HG02885 (cell line): ENCODE data around the gene FAM111A.
A peak's percentile ranks its signal among the peaks of the same experiment; 100 is the strongest.

ENCODE experiments used
- ATAC-seq: cut with Tn5 transposase; IDR thresholded peaks from one replicate; pipeline ENCODE4 v1.9.1; 2021; ENCODE audit warnings: mild to moderate bottlenecking; ENCODE audit not compliant: unreplicated experiment, poor library complexity

Gene FAM111A

GRCh38 chr11:59141673-59142460 lies 789 bp upstream of the FAM111A start:
- peak; percentile 2 for ATAC-seq

DNA sequence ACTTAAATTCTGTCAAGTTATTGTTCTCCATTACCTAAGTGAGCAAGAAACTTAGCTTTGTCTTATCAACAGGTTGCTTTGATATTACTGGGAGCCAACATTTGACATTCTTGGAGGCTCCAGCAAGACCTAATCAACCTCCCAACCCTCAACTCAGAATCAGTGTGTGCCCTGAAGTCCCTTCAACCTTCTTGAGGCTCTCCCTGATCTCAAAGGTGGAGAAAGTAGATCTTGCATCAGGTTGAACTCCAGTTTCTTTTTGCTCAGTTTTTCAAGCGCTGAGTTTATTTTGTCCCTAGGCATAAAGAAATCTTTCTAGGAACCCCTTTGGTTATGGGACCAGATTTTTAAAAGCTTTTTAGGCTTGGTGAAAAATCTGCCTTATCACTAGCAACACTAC lies 1.4 kb downstream of the FAM111A start:
- ATAC-seq = no peak

GRCh38 chr11:59144579-59145345 lies 2.1 kb downstream of the FAM111A start:
- peak; percentile 63 for ATAC-seq

GRCh38 chr11:59145534-59145933 lies 2.9 kb downstream of the FAM111A start:
- no peak for ATAC-seq

DNA sequence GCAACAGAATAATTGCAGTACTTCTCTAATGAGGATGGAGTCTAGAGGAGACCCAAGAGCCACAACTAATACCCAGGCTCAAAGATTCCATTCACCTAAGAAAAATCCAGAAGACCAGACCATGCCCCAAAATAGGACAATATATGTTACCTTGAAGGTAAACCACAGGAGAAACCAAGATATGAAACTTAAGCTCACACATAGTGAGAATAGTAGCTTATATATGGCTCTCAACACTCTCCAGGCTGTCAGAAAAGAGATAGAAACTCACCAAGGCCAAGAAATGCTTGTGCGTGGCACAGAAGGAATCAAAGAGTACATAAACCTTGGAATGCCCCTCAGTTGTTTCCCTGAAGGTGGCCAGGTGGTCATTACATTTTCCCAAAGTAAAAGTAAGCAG lies 9.1 kb downstream of the FAM111A start:
- ATAC-seq = peak; percentile 74

GRCh38 chr11:59152312-59152951 lies 9.8 kb downstream of the FAM111A start:
- peak; percentile 86 for ATAC-seq

- no peak for ATAC-seq
Measured at GRCh38 chr11:59154610-59155009, 12.0 kb downstream of the FAM111A start.

- no peak for ATAC-seq
Measured at GRCh38 chr11:59157433-59157832, 14.8 kb downstream of the FAM111A start.

- peak; percentile 94 for ATAC-seq
Measured at GRCh38 chr11:59158206-59159068, 15.8 kb downstream of the FAM111A start.

GRCh38 chr11:59164028-59164427 lies 21.4 kb downstream of the FAM111A start:
- no peak for ATAC-seq

DNA sequence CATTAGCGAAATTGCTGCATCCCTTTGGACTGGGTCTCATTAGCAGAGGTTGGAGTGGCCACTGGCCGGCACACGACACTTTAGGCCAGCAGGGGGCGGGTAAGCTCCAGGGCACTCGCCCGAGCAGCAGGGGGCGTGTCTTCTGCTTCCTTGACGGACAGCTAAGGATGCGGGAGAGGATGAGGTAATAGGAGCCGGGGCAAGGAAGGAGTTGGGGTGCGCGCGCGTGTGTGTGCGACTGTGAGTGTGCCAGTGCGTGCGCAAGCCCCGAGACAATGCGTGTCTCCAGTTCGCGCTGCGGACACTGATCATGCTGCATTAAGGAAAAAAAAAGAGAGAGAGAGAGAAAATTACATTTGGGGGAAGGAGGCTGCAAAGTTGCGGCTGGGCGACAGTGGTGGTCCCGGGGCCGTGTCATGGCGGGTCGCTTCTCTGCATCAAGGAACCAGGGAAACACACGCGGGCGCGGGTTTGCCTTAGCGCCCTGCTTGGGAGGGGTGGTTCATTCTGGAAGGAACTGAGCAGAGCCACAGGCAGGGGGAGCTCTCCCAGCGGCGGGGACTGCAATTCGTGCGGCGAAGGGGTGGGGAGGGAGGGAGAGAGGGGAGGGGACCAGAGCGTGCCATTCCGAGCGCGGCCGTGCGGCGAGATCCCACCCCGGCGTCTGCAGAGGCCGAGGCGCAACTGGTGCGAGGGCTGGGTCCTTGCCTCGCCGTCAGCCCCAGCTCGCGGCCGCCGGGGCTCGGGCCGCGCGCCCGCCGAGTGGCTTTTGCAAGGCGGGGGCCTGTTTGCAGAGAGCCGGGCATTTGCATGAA lies 29.1 kb downstream of the FAM111A start, which contains the start of gene DTX4:
DTX4 (plus strand) TSS at position 625 of the 815 bp plus-strand sequence. CDS start 464 bp downstream, outside the sequence.
- ATAC-seq = peak; percentile 78

DNA sequence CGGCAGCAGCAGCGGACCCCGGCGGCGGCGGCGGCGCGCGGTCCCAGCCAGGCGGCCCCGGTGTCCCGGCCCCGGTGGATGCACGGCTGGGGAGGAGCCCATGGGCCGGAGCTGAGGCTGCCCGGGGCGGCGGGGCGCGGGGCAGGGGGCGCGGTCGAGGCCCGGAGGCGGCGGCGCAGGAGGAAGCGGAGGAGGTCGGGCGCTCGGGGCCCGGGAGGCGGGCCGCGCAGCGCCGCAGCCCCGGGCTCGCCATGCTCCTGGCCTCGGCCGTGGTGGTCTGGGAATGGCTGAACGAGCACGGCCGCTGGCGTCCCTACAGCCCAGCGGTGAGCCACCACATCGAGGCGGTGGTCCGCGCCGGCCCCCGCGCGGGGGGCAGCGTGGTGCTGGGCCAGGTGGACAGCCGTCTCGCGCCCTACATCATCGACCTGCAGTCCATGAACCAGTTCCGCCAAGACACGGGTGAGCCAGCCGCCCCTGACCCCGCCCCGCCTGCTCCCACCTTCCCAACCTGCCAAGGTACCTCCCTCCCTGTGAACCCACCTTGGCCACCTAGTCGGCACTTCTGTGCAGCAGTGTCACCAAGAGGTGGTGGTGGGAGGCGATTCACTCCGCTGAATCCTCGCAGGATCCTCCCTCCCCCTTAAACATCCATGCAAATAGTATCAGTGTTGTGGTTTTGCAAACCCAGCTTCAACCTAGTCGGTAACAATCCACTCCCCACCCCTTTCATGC lies 29.9 kb downstream of the FAM111A start:
- peak; percentile 36 for ATAC-seq

DNA sequence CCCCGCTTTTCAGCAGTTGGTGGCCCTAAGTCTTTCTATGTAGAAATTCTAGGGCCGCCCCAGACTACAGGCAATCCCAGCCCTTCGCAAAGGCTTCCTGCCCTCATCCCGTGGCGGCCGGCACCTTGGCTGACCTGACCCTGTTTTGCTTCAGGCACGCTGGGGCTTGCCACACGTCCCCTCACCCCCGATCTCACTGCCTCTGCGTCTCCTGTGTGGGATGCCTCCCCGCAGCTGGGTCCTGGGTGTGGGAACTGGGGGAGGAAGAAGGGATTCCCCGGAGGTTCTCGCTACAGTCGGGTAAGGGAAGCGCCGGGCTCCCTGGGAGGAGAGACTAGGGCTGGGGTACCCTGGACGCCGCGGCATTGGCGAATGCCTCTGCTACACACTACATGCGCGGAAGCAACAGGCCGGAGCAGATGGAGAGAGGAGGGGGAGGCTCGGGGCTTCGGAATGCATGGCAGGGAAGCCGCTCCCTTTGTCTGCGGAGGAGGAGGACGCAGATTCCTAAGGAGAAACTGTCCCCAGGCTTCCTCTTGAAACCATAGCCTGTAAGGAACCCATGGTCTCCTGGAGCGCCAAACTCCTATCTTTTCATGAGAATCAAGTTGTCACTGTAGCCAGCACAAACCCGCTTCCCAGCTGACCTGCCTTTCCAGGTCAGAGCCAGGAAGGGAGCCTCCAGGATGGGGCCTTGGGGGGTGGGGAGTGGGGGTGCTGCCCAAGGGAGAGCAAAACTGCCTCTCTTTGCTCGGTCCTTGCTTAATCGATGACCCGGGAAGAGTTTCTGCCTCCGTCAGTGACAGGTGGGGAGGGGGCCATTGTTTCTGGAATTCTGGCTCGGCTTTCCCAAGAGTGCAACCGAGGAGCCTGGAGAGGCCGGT lies 30.7 kb downstream of the FAM111A start:
- ATAC-seq = peak; percentile 1

DNA sequence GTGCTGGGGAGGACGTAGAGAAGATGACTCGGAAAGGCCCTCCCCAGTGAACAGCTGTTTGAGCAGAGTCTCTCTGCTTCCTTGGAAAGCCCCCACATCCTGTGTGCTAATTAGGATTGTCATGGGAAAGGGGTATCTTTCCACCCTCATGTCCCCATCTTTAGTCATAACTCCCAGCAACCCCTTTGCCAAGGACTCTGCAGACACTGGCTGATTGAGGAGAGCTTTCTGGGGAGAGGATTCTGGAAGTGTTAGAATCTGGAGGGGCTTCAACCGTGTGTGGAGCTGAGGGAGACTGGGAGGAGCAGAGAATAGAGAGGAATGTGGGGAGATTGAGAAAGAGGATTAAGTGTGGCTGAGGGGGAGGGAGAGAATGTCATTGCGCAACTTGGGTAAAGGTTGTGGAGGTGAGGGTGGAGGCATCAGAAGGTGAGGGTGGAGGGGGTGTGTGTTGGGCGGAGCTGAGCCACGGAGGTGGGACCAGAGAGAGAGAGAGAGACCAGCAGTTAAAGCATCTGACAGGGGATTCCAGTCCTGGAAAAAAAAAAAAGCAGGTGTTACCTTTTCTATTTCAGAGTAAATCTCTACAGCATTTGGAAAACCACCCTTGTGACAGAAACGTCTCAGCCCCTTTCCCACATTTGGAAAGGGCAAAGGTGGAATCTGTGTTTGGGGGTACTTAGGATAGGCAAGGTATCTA lies 31.5 kb downstream of the FAM111A start:
- ATAC-seq = no peak

DNA sequence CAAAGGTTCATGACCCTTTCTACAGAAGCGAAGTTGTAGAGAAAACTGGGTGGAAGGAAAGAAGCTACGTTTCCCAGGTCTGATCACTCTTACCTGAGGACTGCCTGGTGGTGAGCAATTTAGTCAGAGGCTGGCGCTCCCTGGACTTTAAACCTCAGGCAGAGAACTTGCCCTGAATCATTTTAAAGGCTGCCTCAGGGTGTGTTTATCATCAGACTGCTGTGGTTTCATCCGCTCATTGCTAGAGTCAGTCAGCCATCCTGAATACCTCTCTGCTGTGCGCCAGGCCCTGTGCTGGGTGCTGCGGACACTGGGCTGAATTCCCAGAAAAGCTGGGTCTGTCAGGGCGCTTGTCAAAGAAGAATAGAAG lies 32.0 kb downstream of the FAM111A start:
- ATAC-seq = no peak

- ATAC-seq = no peak
Measured at GRCh38 chr11:59175091-59175501, 32.4 kb downstream of the FAM111A start.

DNA sequence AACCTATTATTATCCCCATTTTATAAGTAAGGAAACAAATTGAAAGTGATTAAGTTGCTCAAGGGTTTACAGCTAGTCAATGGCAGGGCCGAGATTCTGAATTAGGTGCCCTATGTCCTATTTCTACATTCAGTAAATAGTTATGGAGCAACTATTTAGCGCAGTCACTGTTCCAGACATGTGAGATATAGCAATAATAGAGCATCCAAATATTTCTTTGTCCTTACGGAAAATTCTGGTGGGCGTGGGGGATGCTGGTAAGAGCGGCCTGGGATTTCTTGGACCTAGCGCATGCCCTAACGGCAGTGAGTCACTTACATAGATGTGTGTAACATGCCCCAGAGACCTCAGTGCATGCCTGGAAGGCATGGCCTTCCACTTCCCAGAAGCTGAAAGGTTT lies 33.7 kb downstream of the FAM111A start:
- no peak for ATAC-seq
